Measurements from ENCODE around the gene LRRC4C. TPM values are rescaled to one million over a fixed set of nuclear protein-coding genes. Genes with fewer than 3 reads are reported as not detected.
"Not testable (repeated sequence)": the region's sequence is repeated elsewhere in the genome, so short reads cannot be mapped to it uniquely, and the experiment has no call there.

Gene LRRC4C
- total RNA-seq, 1 experiment from 2014 or later: not detected

GRCh38 chr11:40877981-40878380, 581.5 kb downstream of the LRRC4C start:
- no peak overlapping the region for H3K4me3 Mint-ChIP-seq (ENCODE audit: unreplicated experiment)
- no peak for DNase-seq (ENCODE audit: unreplicated experiment)
- ChIA-PET CTCF (interaction anchor here (0.6 to 1.0 kb wide), 4 partner anchors 10 to 190 kb away, joined by 3 read pairs; no protein-coding TSS in a partner anchor), POLR2A (interaction anchor here (0.8 to 1.4 kb wide), 4 partner anchors 11 to 117 kb away, joined by 3 to 5 read pairs (median 4); no protein-coding TSS in a partner anchor)
- no peak for TF ChIP-seq CTCF (IDR thresholded peaks at IDR 0.05; ENCODE audit: unreplicated experiment)
- H3K4me1 Mint-ChIP-seq (ENCODE audit: insufficient read depth, unreplicated experiment): peaks cover 15% of the 10 kb centered on the region
- H3K36me3 Mint-ChIP-seq (ENCODE audit: insufficient read depth, unreplicated experiment): no peaks in the 10 kb centered on the region
- H3K27me3 Mint-ChIP-seq (ENCODE audit: insufficient read depth, unreplicated experiment): no peaks in the 10 kb centered on the region
- H3K27ac Mint-ChIP-seq (ENCODE audit: low read depth, unreplicated experiment): no peak overlapping the region
- BruUV-seq (replicated peaks): no TSS peak
- intact Hi-C loops (cut with micrococcal nuclease): no loop called here
- H3K9me3 Mint-ChIP-seq (ENCODE audit: unreplicated experiment): peaks cover 8% of the 10 kb centered on the region

- CTCF ChIA-PET: interaction anchor here (0.9 to 1.4 kb wide), 4 partner anchors 10 to 571 kb away, joined by 3 to 4 read pairs (median 4); no protein-coding TSS in a partner anchor
- no TSS peak for BruUV-seq (replicated peaks)
- TF ChIP-seq CTCF (IDR thresholded peaks at IDR 0.05; ENCODE audit: unreplicated experiment): no peak
- Mint-ChIP-seq H3K27me3 (ENCODE audit: insufficient read depth, unreplicated experiment) (no peaks in the 10 kb centered on the region), H3K36me3 (ENCODE audit: insufficient read depth, unreplicated experiment) (no peaks in the 10 kb centered on the region), H3K4me3 (ENCODE audit: unreplicated experiment) (peak overlapping the region; percentile 16), H3K9me3 (ENCODE audit: unreplicated experiment) (peaks cover 8% of the 10 kb centered on the region), H3K4me1 (ENCODE audit: insufficient read depth, unreplicated experiment) (peaks cover 15% of the 10 kb centered on the region), H3K27ac (ENCODE audit: low read depth, unreplicated experiment) (peak overlapping the region; percentile 83)
- DNase-seq (ENCODE audit: unreplicated experiment): peak; percentile 68
- POLR2A ChIA-PET: interaction anchor here (0.6 to 1.4 kb wide), 4 partner anchors 10 to 219 kb away, joined by 3 to 5 read pairs (median 4); no protein-coding TSS in a partner anchor
- intact Hi-C loops (cut with micrococcal nuclease): no loop called here
Observed at GRCh38 chr11:40877256-40877655, 582.2 kb downstream of the LRRC4C start.

- H3K27me3 Mint-ChIP-seq (ENCODE audit: insufficient read depth, unreplicated experiment): no peaks in the 10 kb centered on the region
- no peak overlapping the region for H3K27ac Mint-ChIP-seq (ENCODE audit: low read depth, unreplicated experiment)
- no peak for TF ChIP-seq CTCF (IDR thresholded peaks at IDR 0.05; ENCODE audit: unreplicated experiment)
- POLR2A ChIA-PET: no interaction called here
- no peak overlapping the region for H3K4me3 Mint-ChIP-seq (ENCODE audit: unreplicated experiment)
- no TSS peak for BruUV-seq (replicated peaks)
- H3K4me1 Mint-ChIP-seq (ENCODE audit: insufficient read depth, unreplicated experiment): no peaks in the 10 kb centered on the region
- CTCF ChIA-PET: interaction anchor here (0.7 to 0.9 kb wide), 2 partner anchors 9 to 10 kb away, joined by 3 to 4 read pairs; no protein-coding TSS in a partner anchor
- intact Hi-C loops (cut with micrococcal nuclease): no loop called here
- no peak for DNase-seq (ENCODE audit: unreplicated experiment)
- peaks cover 9% of the 10 kb centered on the region for H3K9me3 Mint-ChIP-seq (ENCODE audit: unreplicated experiment)
- H3K36me3 Mint-ChIP-seq (ENCODE audit: insufficient read depth, unreplicated experiment): no peaks in the 10 kb centered on the region
Observed at GRCh38 chr11:40867991-40868632, 591.3 kb downstream of the LRRC4C start.

- H3K4me3 Mint-ChIP-seq (ENCODE audit: unreplicated experiment); H3K4me1 Mint-ChIP-seq (ENCODE audit: insufficient read depth, unreplicated experiment); BruUV-seq (replicated peaks); H3K27me3 Mint-ChIP-seq (ENCODE audit: insufficient read depth, unreplicated experiment); intact Hi-C loops (cut with micrococcal nuclease); POLR2A ChIA-PET; H3K27ac Mint-ChIP-seq (ENCODE audit: low read depth, unreplicated experiment); H3K36me3 Mint-ChIP-seq (ENCODE audit: insufficient read depth, unreplicated experiment); H3K9me3 Mint-ChIP-seq (ENCODE audit: unreplicated experiment); DNase-seq (ENCODE audit: unreplicated experiment); CTCF ChIA-PET: not testable (repeated sequence)
Observed at GRCh38 chr11:40857754-40858153, 601.7 kb downstream of the LRRC4C start.

Data from MCF 10A (cell line).